WTC11 (cell line): ENCODE data around the gene RNF115. TPM values are rescaled to one million over a fixed set of nuclear protein-coding genes. Genes with fewer than 3 reads are reported as not detected.

ENCODE experiments used
- ATAC-seq: fragments of 200-7000 bp; cut with Tn5 transposase; 2 replicates; pipeline ENCODE4 v1.10.0; 2021; ENCODE audit warnings: mild to moderate bottlenecking, moderate library complexity
- CTCF ChIA-PET: fragments of 300-600 bp; sonication (Branson Sonifier 250); formaldehyde crosslinking; loops from one replicate; lab custom pipeline; 2021; ENCODE audit warnings: antibody characterized with exemption; lab: Charles Lee
- POLR2A ChIA-PET: fragments of 350-600 bp; sonication (Branson Sonifier 250); formaldehyde crosslinking; loops from one replicate; lab custom pipeline; 2021; ENCODE audit warnings: antibody characterized with exemption; lab: Charles Lee
- DNase-seq: peaks from one replicate; pipeline ENCODE4 v3.0.0; 2021; ENCODE audit warnings: low spot score
- H3K27ac Mint-ChIP-seq: 2 replicates; pipeline ENCODE4 v1.8.0; 2021; ENCODE audit warnings: mixed read lengths
- H3K27me3 Mint-ChIP-seq: 2 replicates; pipeline ENCODE4 v1.8.0; 2021; ENCODE audit warnings: low read depth, mild to moderate bottlenecking, moderate library complexity, mixed read lengths
- H3K36me3 Mint-ChIP-seq: 2 replicates; pipeline ENCODE4 v1.8.0; 2021; ENCODE audit warnings: mixed read lengths
- H3K4me1 Mint-ChIP-seq: 2 replicates; pipeline ENCODE4 v1.8.0; 2022; ENCODE audit warnings: mixed read lengths
- H3K4me3 Mint-ChIP-seq: 2 replicates; pipeline ENCODE4 v1.8.0; 2021; ENCODE audit warnings: mild to moderate bottlenecking, moderate library complexity, mixed read lengths
- H3K9me3 Mint-ChIP-seq: 2 replicates; pipeline ENCODE4 v1.8.0; 2021; ENCODE audit warnings: mixed read lengths
- AR ChIP-seq: fragments of 250-450 bp; sonication (Bioruptor Pico); IDR thresholded peaks from 2 replicates; pipeline ENCODE4 v1.9.0; 2021; ENCODE audit warnings: mild to moderate bottlenecking
- ATF1 ChIP-seq: sonication (generic); formaldehyde crosslinking; IDR thresholded peaks from 2 replicates; pipeline ENCODE4 v1.8.1; 2023; ENCODE audit warnings: mild to moderate bottlenecking, moderate library complexity, missing genetic modification reagents
- ATF6 ChIP-seq: sonication (generic); formaldehyde crosslinking; IDR thresholded peaks from 2 replicates; pipeline ENCODE4 v1.8.1; 2023; ENCODE audit warnings: mild to moderate bottlenecking, missing genetic modification reagents
- CTCF ChIP-seq: fragments of 200-600 bp; IDR thresholded peaks from 2 replicates; pipeline ENCODE4 v1.8.0; 2022; ENCODE audit warnings: antibody characterized with exemption
- EMX1 ChIP-seq: fragments of 250-450 bp; sonication (Bioruptor Pico); IDR thresholded peaks from 2 replicates; pipeline ENCODE4 v1.8.0; 2021; ENCODE audit warnings: mild to moderate bottlenecking
- FOXJ3 ChIP-seq: sonication (generic); formaldehyde crosslinking; IDR thresholded peaks from 2 replicates; pipeline ENCODE4 v1.9.0; 2021; ENCODE audit warnings: missing genetic modification reagents, mild to moderate bottlenecking, borderline replicate concordance
- MAX ChIP-seq: sonication (generic); formaldehyde crosslinking; IDR thresholded peaks from 2 replicates; pipeline ENCODE4 v1.8.0; 2022; ENCODE audit warnings: mild to moderate bottlenecking, missing genetic modification reagents
- MLX ChIP-seq: sonication (generic); formaldehyde crosslinking; IDR thresholded peaks from 2 replicates; pipeline ENCODE4 v1.8.1; 2023; ENCODE audit warnings: mild to moderate bottlenecking, missing genetic modification reagents, moderate library complexity
- NR1H2 ChIP-seq: sonication (generic); formaldehyde crosslinking; IDR thresholded peaks from 2 replicates; pipeline ENCODE4 v1.9.0; 2021; ENCODE audit warnings: mild to moderate bottlenecking, moderate library complexity, missing genetic modification reagents
- NR2C2 ChIP-seq: sonication (generic); formaldehyde crosslinking; IDR thresholded peaks from 2 replicates; pipeline ENCODE4 v1.8.0; 2022; ENCODE audit warnings: mild to moderate bottlenecking, missing genetic modification reagents
- PRRX2 ChIP-seq: fragments of 250-450 bp; sonication (Bioruptor Pico); IDR thresholded peaks from 2 replicates; pipeline ENCODE4 v1.8.0; 2021; ENCODE audit warnings: mild to moderate bottlenecking
- RELA ChIP-seq: sonication (generic); formaldehyde crosslinking; IDR thresholded peaks from 2 replicates; pipeline ENCODE4 v1.8.1; 2022; ENCODE audit warnings: missing genetic modification reagents, mild to moderate bottlenecking, borderline replicate concordance
- SMAD3 ChIP-seq: sonication (generic); formaldehyde crosslinking; IDR thresholded peaks from 2 replicates; pipeline ENCODE4 v1.8.0; 2022; ENCODE audit warnings: missing genetic modification reagents, mild to moderate bottlenecking, borderline replicate concordance
- SMAD4 ChIP-seq: sonication (generic); formaldehyde crosslinking; IDR thresholded peaks from 2 replicates; pipeline ENCODE4 v1.8.0; 2022; ENCODE audit warnings: mild to moderate bottlenecking, missing genetic modification reagents
- STAT6 ChIP-seq: sonication (generic); formaldehyde crosslinking; conservative IDR thresholded peaks from 2 replicates; pipeline ENCODE4 v1.8.1; 2023; ENCODE audit warnings: mild to moderate bottlenecking, low read depth, missing genetic modification reagents, moderate library complexity
- TEAD4 ChIP-seq: sonication (generic); formaldehyde crosslinking; IDR thresholded peaks from 2 replicates; pipeline ENCODE4 v1.8.0; 2022; ENCODE audit warnings: mild to moderate bottlenecking, missing genetic modification reagents
- USF2 ChIP-seq: sonication (generic); formaldehyde crosslinking; IDR thresholded peaks from 2 replicates; pipeline ENCODE4 v1.8.1; 2023; ENCODE audit warnings: mild to moderate bottlenecking, missing genetic modification reagents, moderate library complexity
- ZNF138 ChIP-seq: sonication (generic); formaldehyde crosslinking; conservative IDR thresholded peaks from 2 replicates; pipeline ENCODE4 v1.8.1; 2022; ENCODE audit warnings: mild to moderate bottlenecking, moderate library complexity, missing genetic modification reagents
- ZNF219 ChIP-seq: sonication (generic); formaldehyde crosslinking; IDR thresholded peaks from 2 replicates; pipeline ENCODE4 v1.8.0; 2023; ENCODE audit warnings: missing genetic modification reagents, mild to moderate bottlenecking, borderline replicate concordance
- ZNF317 ChIP-seq: sonication (generic); formaldehyde crosslinking; IDR thresholded peaks from 2 replicates; pipeline ENCODE4 v1.8.1; 2023; ENCODE audit warnings: low read depth, mild to moderate bottlenecking, moderate library complexity, missing genetic modification reagents, borderline replicate concordance
- ZNF416 ChIP-seq: fragments of 250-450 bp; sonication (Bioruptor Pico); IDR thresholded peaks from 2 replicates; pipeline ENCODE4 v1.9.0; 2021; ENCODE audit warnings: mild to moderate bottlenecking, inconsistent platforms
- total RNA-seq: library from RNA; stranded (reverse); gene quantifications from 3 replicates; pipeline ENCODE4 v1.2.3, GENCODE V29; 2021

The RNF115 gene
- total RNA-seq, 1 experiment from 2014 or later = 8.1 TPM

- TF ChIP-seq MLX = no peak
- TF ChIP-seq PRRX2 (CRISPR knock-in tag) = no peak
Observed at GRCh38 chr1:145730467-145730866, 93.4 kb downstream of the RNF115 start (continued).

GRCh38 chr1:145729666-145730436, 94.0 kb downstream of the RNF115 start:
- no peak for DNase-seq
- POLR2A ChIA-PET = no interaction called here
- H3K4me1 Mint-ChIP-seq = peaks cover 18% of the 10 kb centered on the region
- no peak for ATAC-seq
- CTCF ChIA-PET = interaction anchor here (2.0 kb wide), 1 partner anchor 9 kb away, joined by 12 read pairs; no protein-coding TSS in a partner anchor
- no peak overlapping the region for H3K4me3 Mint-ChIP-seq
- H3K36me3 Mint-ChIP-seq = no peaks in the 10 kb centered on the region
- no peak for TF ChIP-seq SMAD3
- TF ChIP-seq STAT6 (CRISPR knock-in tag) = no peak
- no peak for TF ChIP-seq ZNF416 (CRISPR knock-in tag)
- TF ChIP-seq AR (CRISPR knock-in tag) = no peak
- TF ChIP-seq MAX = no peak
- TF ChIP-seq NR1H2 (CRISPR knock-in tag) = no peak
- no peak for TF ChIP-seq EMX1 (CRISPR knock-in tag)
- TF ChIP-seq ZNF138 (CRISPR knock-in tag) = no peak
- no peak for TF ChIP-seq FOXJ3 (CRISPR knock-in tag)
- TF ChIP-seq ATF6 (CRISPR knock-in tag) = no peak
- H3K27ac Mint-ChIP-seq = no peak overlapping the region
- H3K9me3 Mint-ChIP-seq = no peaks in the 10 kb centered on the region
- no peaks in the 10 kb centered on the region for H3K27me3 Mint-ChIP-seq

- ATAC-seq = no peak
- Mint-ChIP-seq H3K27ac (no peak overlapping the region), H3K36me3 (no peaks in the 10 kb centered on the region), H3K9me3 (no peaks in the 10 kb centered on the region), H3K4me1 (peaks cover 17% of the 10 kb centered on the region), H3K27me3 (no peaks in the 10 kb centered on the region), H3K4me3 (no peak overlapping the region)
- POLR2A ChIA-PET = no interaction called here
- CTCF ChIA-PET = interaction anchor here (2.0 kb wide), 1 partner anchor 8 kb away, joined by 12 read pairs; no protein-coding TSS in a partner anchor
- DNase-seq = no peak
- TF ChIP-seq NR2C2 (CRISPR knock-in tag) = no peak
- no peak for TF ChIP-seq MAX
- TF ChIP-seq NR1H2 (CRISPR knock-in tag) = no peak
- TF ChIP-seq TEAD4 = no peak
- no peak for TF ChIP-seq ATF1 (CRISPR knock-in tag)
- TF ChIP-seq ZNF317 (CRISPR knock-in tag) = no peak
- TF ChIP-seq SMAD4 (CRISPR knock-in tag) = no peak
- TF ChIP-seq ZNF219 (CRISPR knock-in tag) = no peak
- no peak for TF ChIP-seq USF2 (CRISPR knock-in tag)
- no peak for TF ChIP-seq CTCF
- TF ChIP-seq RELA = no peak
Observed at GRCh38 chr1:145729196-145729595, 94.7 kb downstream of the RNF115 start.
